A549 (cell line): ENCODE measurements around the gene ZNF496. TPM values are rescaled to one million over a fixed set of nuclear protein-coding genes. Genes with fewer than 3 reads are reported as not detected.
"Not testable (repeated sequence)": the region's sequence is repeated elsewhere in the genome, so short reads cannot be mapped to it uniquely, and the experiment has no call there.

Experiments used
- ATAC-seq, 2 experiments: fragments of 200-7000 bp in 1 of 2; fragments of >200 bp in 1 of 2; cut with Nextera tagmentation in 1 of 2; cut with Tn5 transposase in 1 of 2; 3 replicates each; pipeline versions ENCODE4 v1.8.0 to v1.9.1; 2018 to 2020; ENCODE audit warnings: mild to moderate bottlenecking in 1 of 2, moderate library complexity in 1 of 2
- CTCF ChIA-PET: fragments of 300-600 bp; sonication (Branson Sonifier 250); formaldehyde crosslinking; extraction: SDS; loops from one replicate; lab custom pipeline; 2021; ENCODE audit warnings: antibody characterized with exemption, inconsistent platforms; lab: Yijun Ruan, JAX
- POLR2A ChIA-PET: fragments of 350-600 bp; formaldehyde crosslinking; extraction: SDS; loops from one replicate; lab custom pipeline; 2021; ENCODE audit warnings: antibody characterized with exemption, inconsistent platforms; lab: Yijun Ruan, JAX
- DNase-seq, 2 experiments: peaks; one replicate each; pipeline versions ENCODE4 v3.0.0 to v3.0.0-alpha.2; 2011 to 2016; ENCODE audit warnings: low read depth in 1 of 2, low spot score in 1 of 2
- FAIRE-seq: peaks from 2 replicates; lab custom pipeline; 2011; peaks lifted over from hg19 to GRCh38; lab: Jason Lieb, UNC
- H3K27ac ChIP-seq, 2 experiments: fragments of >200 bp; sonication (Bioruptor Twin); formaldehyde crosslinking; 3 replicates each; pipeline ENCODE4 v1.5.1; 2016 to 2017
- H3K4me1 ChIP-seq: fragments of >200 bp; sonication (Bioruptor Twin); formaldehyde crosslinking; 3 replicates; pipeline ENCODE4 v1.6.1; 2016
- H3K4me2 ChIP-seq: fragments of >200 bp; sonication (Bioruptor Twin); formaldehyde crosslinking; 3 replicates; pipeline ENCODE4 v1.6.1; 2016
- H3K4me3 ChIP-seq: fragments of >200 bp; sonication (Bioruptor Twin); formaldehyde crosslinking; 3 replicates; pipeline ENCODE4 v1.5.1; 2016
- H3K9me3 ChIP-seq: fragments of >200 bp; sonication (Bioruptor Twin); formaldehyde crosslinking; 3 replicates; pipeline ENCODE4 v1.6.1; 2016
- BHLHE40 ChIP-seq: IDR thresholded peaks from 2 replicates; pipeline ENCODE4 v1.6.1; 2012; ENCODE audit warnings: low read depth, low read length, inconsistent platforms
- CEBPB ChIP-seq, 2 experiments: fragments of >200 bp in 1 of 2; sonication (Bioruptor Twin) in 1 of 2; formaldehyde crosslinking in 1 of 2; IDR thresholded peaks; 2 replicates each; pipeline ENCODE4 v1.6.1; 2012 to 2016
- CHD4 ChIP-seq: fragments of 200-600 bp; sonication (generic); IDR thresholded peaks from 2 replicates; pipeline ENCODE4 v1.6.1; 2016; ENCODE audit warnings: antibody characterized with exemption, mild to moderate bottlenecking, borderline replicate concordance
- FOSB ChIP-seq: fragments of 250-450 bp; sonication (Bioruptor Pico); IDR thresholded peaks from 2 replicates; pipeline ENCODE4 v1.5.0; 2020; ENCODE audit warnings: mild to moderate bottlenecking, moderate library complexity
- FOSL2 ChIP-seq, 2 experiments: fragments of 450-650 bp in 1 of 2; fragments of >200 bp in 1 of 2; sonication (Bioruptor Twin) in 1 of 2; formaldehyde crosslinking; IDR thresholded peaks; 2 replicates each; pipeline versions ENCODE4 v1.5.0 to v1.6.1; 2016 to 2020; ENCODE audit warnings: mild to moderate bottlenecking in 1 of 2, moderate library complexity in 1 of 2
- FOXS1 ChIP-seq: fragments of 250-450 bp; sonication (Bioruptor Pico); IDR thresholded peaks from 2 replicates; pipeline ENCODE4 v1.5.0; 2020; ENCODE audit warnings: mild to moderate bottlenecking, moderate library complexity
- GATA3 ChIP-seq: IDR thresholded peaks from 2 replicates; pipeline ENCODE4 v1.6.1; 2012; ENCODE audit warnings: borderline replicate concordance
- HES2 ChIP-seq: fragments of >200 bp; sonication (Bioruptor Twin); formaldehyde crosslinking; IDR thresholded peaks from 2 replicates; pipeline ENCODE4 v1.6.1; 2016
- HOXA7 ChIP-seq: fragments of 250-450 bp; sonication (Bioruptor Pico); IDR thresholded peaks from 2 replicates; pipeline ENCODE4 v1.5.0; 2020; ENCODE audit warnings: mild to moderate bottlenecking, moderate library complexity
- JUN ChIP-seq, 2 experiments: fragments of >200 bp; sonication (Bioruptor Twin); formaldehyde crosslinking; IDR thresholded peaks; 2 replicates in 1 of 2; 3 replicates in 1 of 2; pipeline ENCODE4 v1.6.1; 2016 to 2017
- NFE2L2 ChIP-seq: fragments of 150-350 bp; conservative IDR thresholded peaks from 2 replicates; pipeline ENCODE4 v1.6.1; 2014; ENCODE audit warnings: low read length
- NPAS2 ChIP-seq: fragments of 250-450 bp; sonication (Bioruptor Pico); IDR thresholded peaks from 2 replicates; pipeline ENCODE4 v1.8.0; 2022; ENCODE audit warnings: mild to moderate bottlenecking, moderate library complexity, borderline replicate concordance
- PHF8 ChIP-seq: fragments of 200-600 bp; sonication (generic); IDR thresholded peaks from 2 replicates; pipeline ENCODE4 v1.6.1; 2016; ENCODE audit warnings: low read depth, mild to moderate bottlenecking, antibody characterized with exemption, moderate library complexity, borderline replicate concordance
- RFX5 ChIP-seq: fragments of 450-650 bp; IDR thresholded peaks from 2 replicates; pipeline ENCODE4 v1.7.1; 2014; ENCODE audit warnings: antibody characterized with exemption, mild to moderate bottlenecking, moderate library complexity
- RNF2 ChIP-seq: fragments of 200-600 bp; sonication (generic); IDR thresholded peaks from 2 replicates; pipeline ENCODE4 v1.6.1; 2016; ENCODE audit warnings: low read depth, mild to moderate bottlenecking, antibody characterized with exemption, moderate library complexity, borderline replicate concordance
- TP53 ChIP-seq: fragments of 250-450 bp; sonication (Bioruptor Pico); IDR thresholded peaks from 2 replicates; pipeline ENCODE4 v1.5.0; 2021; ENCODE audit warnings: mild to moderate bottlenecking, moderate library complexity
- ZNF302 ChIP-seq: fragments of 250-450 bp; sonication (Bioruptor Pico); IDR thresholded peaks from 2 replicates; pipeline ENCODE4 v1.9.0; 2021; ENCODE audit warnings: inconsistent platforms, mild to moderate bottlenecking, moderate library complexity
- WGBS: methylation state at CpG from one replicate; pipeline ENCODE4 v1.1.6; 2017; ENCODE audit errors: missing lambda C conversion rate; 5-methylcytosine and 5-hydroxymethylcytosine counted together
- polyA plus RNA-seq, 4 experiments: library from polyadenylated mRNA; depleted of rRNA in 3 of 4; stranded (reverse); fragments of >200 nt; fragmentation: RNase III in 1 of 4; extraction: RNeasy Plus Mini Kit Qiagen cat#74134 plus additional on column Dnase treatment in 1 of 4; gene quantifications; 2 replicates in 3 of 4; 3 replicates in 1 of 4; pipeline ENCODE4 v1.2.3, GENCODE V29; 2011 to 2017
- TF ChIP-seq, protein P1 (sequence below): fragments of 450-650 bp; IDR thresholded peaks from 2 replicates; pipeline ENCODE4 v1.6.1; 2014; ENCODE audit warnings: antibody characterized with exemption
- TF ChIP-seq, protein P2 (sequence below): fragments of 250-450 bp; sonication (Bioruptor Pico); IDR thresholded peaks from 2 replicates; pipeline ENCODE4 v1.5.0; 2020; ENCODE audit warnings: low read depth, mild to moderate bottlenecking, moderate library complexity

ZNF496 gene
- polyA plus RNA-seq, 2 of the 4 experiments (the other 2 are of a cell fraction): 13.1 to 16.1 TPM

DNA sequence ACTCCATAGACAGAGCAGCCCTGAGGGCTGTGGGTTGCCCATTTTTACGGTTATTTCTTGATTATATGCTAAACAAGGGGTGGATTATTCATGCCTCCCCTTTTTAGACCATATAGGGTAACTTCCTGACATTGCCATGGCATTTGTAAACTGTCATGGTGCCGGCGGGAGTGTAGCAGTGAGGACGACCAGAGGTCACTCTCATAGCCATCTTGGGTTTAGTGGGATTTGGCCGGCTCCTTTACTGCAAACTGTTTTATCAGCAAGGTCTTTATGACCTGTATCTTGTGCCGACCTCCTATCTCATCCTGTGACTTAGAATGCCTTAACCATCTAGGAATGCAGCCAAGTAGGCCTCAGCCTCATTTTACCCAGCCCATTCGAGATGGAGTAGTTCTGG is 46.0 kb upstream of the ZNF496 start:
- ATAC-seq: not testable (repeated sequence)

DNA sequence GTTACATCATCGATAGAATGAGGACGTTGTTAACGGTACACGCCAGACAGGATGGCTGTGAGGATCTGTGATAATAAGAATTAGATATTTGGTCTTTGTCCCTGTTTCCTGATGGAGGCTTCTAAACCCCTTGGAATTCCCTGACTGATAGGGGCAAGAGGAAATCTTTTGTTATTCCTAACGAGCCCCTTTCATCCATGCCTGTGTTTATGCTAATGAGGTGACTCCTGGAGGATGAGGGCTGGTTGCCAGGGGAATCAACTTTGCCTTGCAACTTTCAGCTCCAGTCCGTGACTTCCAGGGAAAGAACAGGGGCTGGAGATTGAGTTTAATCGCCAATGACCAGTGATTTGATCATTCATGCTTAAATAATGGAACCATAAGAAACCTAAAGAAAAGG is 45.0 kb upstream of the ZNF496 start:
- POLR2A ChIA-PET: no interaction called here
- no peak overlapping the region for H3K4me3 ChIP-seq
- 0 out of 3 replicates have a peak, but pooled peaks cover 3% of the 10 kb centered on the region for H3K9me3 ChIP-seq
- FAIRE-seq: no peak
- WGBS: 27% methylated on average over 7 of the region's 7 CpGs
- CTCF ChIA-PET: interaction anchor here (0.8 kb wide), 1 partner anchor 14 kb away, joined by 4 read pairs; no protein-coding TSS in a partner anchor
- TF ChIP-seq, protein P1, sequence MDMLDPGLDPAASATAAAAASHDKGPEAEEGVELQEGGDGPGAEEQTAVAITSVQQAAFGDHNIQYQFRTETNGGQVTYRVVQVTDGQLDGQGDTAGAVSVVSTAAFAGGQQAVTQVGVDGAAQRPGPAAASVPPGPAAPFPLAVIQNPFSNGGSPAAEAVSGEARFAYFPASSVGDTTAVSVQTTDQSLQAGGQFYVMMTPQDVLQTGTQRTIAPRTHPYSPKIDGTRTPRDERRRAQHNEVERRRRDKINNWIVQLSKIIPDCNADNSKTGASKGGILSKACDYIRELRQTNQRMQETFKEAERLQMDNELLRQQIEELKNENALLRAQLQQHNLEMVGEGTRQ: no peak
- TF ChIP-seq NFE2L2 (no peak), GATA3 (no peak), BHLHE40 (no peak), FOSB (CRISPR knock-in tag) (no peak), HES2 (no peak), CHD4 (no peak), FOXS1 (CRISPR knock-in tag) (no peak), FOSL2 (IDR thresholded peaks at IDR 0.05) (no peak), FOSL2 (CRISPR knock-in tag; IDR thresholded peaks at IDR 0.05) (no peak), ZNF302 (no peak), NPAS2 (CRISPR knock-in tag) (no peak), TP53 (CRISPR knock-in tag) (no peak), JUN (IDR thresholded peaks at IDR 0.05) (no peak), PHF8 (no peak), RFX5 (no peak), CEBPB (IDR thresholded peaks at IDR 0.05) (no peak), RNF2 (no peak)
- TF ChIP-seq, protein P2, sequence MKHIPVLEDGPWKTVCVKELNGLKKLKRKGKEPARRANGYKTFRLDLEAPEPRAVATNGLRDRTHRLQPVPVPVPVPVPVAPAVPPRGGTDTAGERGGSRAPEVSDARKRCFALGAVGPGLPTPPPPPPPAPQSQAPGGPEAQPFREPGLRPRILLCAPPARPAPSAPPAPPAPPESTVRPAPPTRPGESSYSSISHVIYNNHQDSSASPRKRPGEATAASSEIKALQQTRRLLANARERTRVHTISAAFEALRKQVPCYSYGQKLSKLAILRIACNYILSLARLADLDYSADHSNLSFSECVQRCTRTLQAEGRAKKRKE (CRISPR knock-in tag): no peak
- H3K4me1 ChIP-seq: no peaks in the 10 kb centered on the region
- ATAC-seq: no peak
- H3K4me2 ChIP-seq: no peak overlapping the region
- DNase-seq: no peak
- H3K27ac ChIP-seq: no peak overlapping the region

More for the DNA sequence above, 46.0 kb upstream of the ZNF496 start:
- DNase-seq, H3K4me3 ChIP-seq, H3K9me3 ChIP-seq, H3K4me1 ChIP-seq, H3K27ac ChIP-seq, POLR2A ChIA-PET, H3K4me2 ChIP-seq, FAIRE-seq, CTCF ChIA-PET: not testable (repeated sequence)
- 39% methylated on average over 7 of the region's 7 CpGs for WGBS

- ATAC-seq: no peak
- Histone ChIP-seq H3K4me2 (no peak overlapping the region), H3K27ac (no peak overlapping the region), H3K9me3 (0 out of 3 replicates have a peak, but pooled peaks cover 3% of the 10 kb centered on the region), H3K4me1 (no peaks in the 10 kb centered on the region), H3K4me3 (no peak overlapping the region)
- 61% methylated on average over 14 of the region's 14 CpGs for WGBS
- POLR2A ChIA-PET: no interaction called here
- TF ChIP-seq HOXA7 (CRISPR knock-in tag): no peak
- no peak for DNase-seq
- FAIRE-seq: no peak
- CTCF ChIA-PET: no interaction called here
Measured at GRCh38 chr1:247375747-247376146, 44.1 kb upstream of the ZNF496 start.

DNA sequence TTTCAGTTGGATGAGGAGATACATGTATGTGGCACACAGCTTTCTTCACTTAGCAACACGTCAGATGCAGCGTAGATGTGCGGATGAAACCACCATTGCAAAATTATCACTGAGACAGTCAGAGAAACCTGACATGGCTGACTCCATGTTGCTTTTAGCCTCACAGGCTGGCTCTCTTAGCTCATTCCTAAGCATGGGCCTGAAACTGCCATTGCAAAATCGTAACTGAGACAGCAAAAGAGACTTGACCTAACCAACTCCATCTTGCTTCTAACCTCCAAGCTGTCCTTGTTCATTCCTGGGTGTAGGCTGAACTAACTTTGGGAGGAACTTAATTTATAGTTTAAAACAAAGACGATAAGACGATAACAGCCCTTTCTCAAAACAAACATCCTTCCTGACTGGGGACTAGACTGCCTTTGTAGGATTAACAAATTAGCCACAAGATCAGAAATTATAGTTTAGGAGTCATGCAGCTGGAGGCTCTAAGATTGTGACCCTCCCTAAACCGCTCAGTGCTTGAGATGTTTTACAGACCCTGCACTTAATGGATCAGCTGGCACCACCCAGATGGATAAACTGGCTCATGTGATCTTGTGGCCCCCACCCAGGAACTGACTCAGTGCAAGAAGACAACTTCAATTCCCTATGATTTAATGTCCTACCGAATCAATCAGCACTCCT is 43.1 kb upstream of the ZNF496 start:
- FAIRE-seq, ATAC-seq, H3K9me3 ChIP-seq, H3K4me1 ChIP-seq, POLR2A ChIA-PET, H3K4me3 ChIP-seq, H3K4me2 ChIP-seq, DNase-seq, H3K27ac ChIP-seq: not testable (repeated sequence)
- CTCF ChIA-PET: interaction anchor here (1.1 kb wide), 1 partner anchor 15 kb away, joined by 3 read pairs; no protein-coding TSS in a partner anchor
- WGBS: 68% methylated on average over 8 of the region's 8 CpGs
